ENCODE data around the gene IGFL2. TPM values are rescaled to one million over a fixed set of nuclear protein-coding genes. Genes with fewer than 3 reads are reported as not detected.
"Not testable (repeated sequence)": the region's sequence is repeated elsewhere in the genome, so short reads cannot be mapped to it uniquely, and the experiment has no call there.

The IGFL2 gene
- total RNA-seq, 1 donor from 2014 or later = not detected

- ATAC-seq; intact Hi-C loops (cut with micrococcal nuclease); DNase-seq: not testable (repeated sequence)
These were observed 37.0 kb downstream of the IGFL2 start for GRCh38 chr19:46184775-46185710.

GRCh38 chr19:46186101-46186716, 38.2 kb downstream of the IGFL2 start:
- no peak for ATAC-seq
- intact Hi-C loops (cut with micrococcal nuclease) = no loop called here
- DNase-seq = no peak

- ATAC-seq = no peak
- intact Hi-C loops (cut with micrococcal nuclease) = no loop called here
- no peak for DNase-seq
These were observed 38.7 kb downstream of the IGFL2 start for GRCh38 chr19:46186717-46187101.

GRCh38 chr19:46189971-46190888, 42.2 kb downstream of the IGFL2 start:
- intact Hi-C loops (cut with micrococcal nuclease) = no loop called here
- DNase-seq (no peak), ATAC-seq (no peak)

- DNase-seq (no peak), ATAC-seq (no peak)
- intact Hi-C loops (cut with micrococcal nuclease) = no loop called here
These were observed 43.3 kb downstream of the IGFL2 start for GRCh38 chr19:46191356-46191755.

GRCh38 chr19:46191972-46192371, 43.9 kb downstream of the IGFL2 start:
- no peak for ATAC-seq
- intact Hi-C loops (cut with micrococcal nuclease) = no loop called here
- no peak for DNase-seq

- ATAC-seq; intact Hi-C loops (cut with micrococcal nuclease); DNase-seq: not testable (repeated sequence)
These were observed 44.6 kb downstream of the IGFL2 start for GRCh38 chr19:46192626-46192991.

GRCh38 chr19:46192992-46193650, 45.1 kb downstream of the IGFL2 start:
- ATAC-seq (peak; percentile 34), DNase-seq (no peak)
- intact Hi-C loops (cut with micrococcal nuclease) = no loop called here

- intact Hi-C loops (cut with micrococcal nuclease) = no loop called here
- no peak for DNase-seq
- ATAC-seq = no peak
These were observed 45.6 kb downstream of the IGFL2 start for GRCh38 chr19:46193678-46194077.

GRCh38 chr19:46195104-46195503, 47.1 kb downstream of the IGFL2 start:
- DNase-seq (no peak), ATAC-seq (no peak)
- intact Hi-C loops (cut with micrococcal nuclease) = no loop called here

GRCh38 chr19:46195919-46196318, 47.9 kb downstream of the IGFL2 start:
- intact Hi-C loops (cut with micrococcal nuclease); ATAC-seq; DNase-seq: not testable (repeated sequence)

GRCh38 chr19:46196410-46197124, 48.5 kb downstream of the IGFL2 start:
- ATAC-seq = no peak
- no peak for DNase-seq
- intact Hi-C loops (cut with micrococcal nuclease) = no loop called here

GRCh38 chr19:46197314-46198070, 49.5 kb downstream of the IGFL2 start:
- ATAC-seq (no peak), DNase-seq (no peak)
- intact Hi-C loops (cut with micrococcal nuclease) = no loop called here

- ATAC-seq = no peak
- DNase-seq = no peak
- intact Hi-C loops (cut with micrococcal nuclease) = no loop called here
These were observed 50.7 kb downstream of the IGFL2 start for GRCh38 chr19:46198756-46199155.

- DNase-seq = no peak
- intact Hi-C loops (cut with micrococcal nuclease) = no loop called here
- no peak for ATAC-seq
These were observed 53.6 kb downstream of the IGFL2 start for GRCh38 chr19:46201454-46202310.

- DNase-seq (no peak), ATAC-seq (no peak)
- intact Hi-C loops (cut with micrococcal nuclease) = no loop called here
These were observed 54.4 kb downstream of the IGFL2 start for GRCh38 chr19:46202426-46202825.

Measured in left ventricle myocardium superior (tissue), 1 donor.